Measurements from ENCODE around the gene SUCNR1. TPM values are rescaled to one million over a fixed set of nuclear protein-coding genes. Genes with fewer than 3 reads are reported as not detected.

Gene SUCNR1
- total RNA-seq, 1 experiment from 2014 or later = not detected

GRCh38 chr3:151894219-151894618, 20.8 kb downstream of the SUCNR1 start:
- Histone ChIP-seq H3K36me3 (ENCODE audit: control insufficient read depth, insufficient read depth, low read length) (no peaks in the 10 kb centered on the region), H3K27ac (ENCODE audit: low read length) (no peak overlapping the region), H3K4me3 (ENCODE audit: low read depth in 2 of 2, low read length in 2 of 2) (no peak overlapping the region), H3K4me1 (ENCODE audit: control insufficient read depth, insufficient read depth, low read length) (no peaks in the 10 kb centered on the region), H3K27me3 (ENCODE audit: control insufficient read depth, insufficient read depth, low read length) (no peaks in the 10 kb centered on the region), H3K9me3 (ENCODE audit: control insufficient read depth, insufficient read depth, low read depth, low read length) (no peaks in the 10 kb centered on the region)
- ATAC-seq (no peak), DNase-seq (ENCODE audit: low read depth, low spot score) (no peak)
- intact Hi-C loops (cut with micrococcal nuclease; ENCODE audit: unreplicated experiment) (no loop called here), in situ Hi-C loops (cut with HindIII; ENCODE audit: low pct_unique_long_range_greater_than_20kb, low sequenced_read_pairs) (no loop called here)
- CTCF ChIA-PET = no interaction called here
- no TSS peak for BruUV-seq (replicated peaks)
- TF ChIP-seq SIN3A (IDR thresholded peaks at IDR 0.05; ENCODE audit: borderline replicate concordance, insufficient read depth, low read depth, low read length) = no peak
- TF ChIP-seq TCF7L2 (IDR thresholded peaks at IDR 0.05; ENCODE audit: low read depth, low read length) = no peak
- TF ChIP-seq REST (IDR thresholded peaks at IDR 0.05; ENCODE audit: insufficient read depth in 1 of 2, low read depth in 2 of 2, low read length in 1 of 2) = no peak
- no peak for TF ChIP-seq POLR2AphosphoS5 (IDR thresholded peaks at IDR 0.05; ENCODE audit: low read depth, low read length)
- TF ChIP-seq CTCF (IDR thresholded peaks at IDR 0.05) = no peak
- POLR2A ChIA-PET = no interaction called here

- BruUV-seq (replicated peaks) = no TSS peak
- no peak overlapping the region for H3K4me3 ChIP-seq (ENCODE audit: low read depth in 2 of 2, low read length in 2 of 2)
- no peak for DNase-seq (ENCODE audit: low read depth, low spot score)
- ChIA-PET CTCF (no interaction called here), POLR2A (no interaction called here)
- H3K9me3 ChIP-seq (ENCODE audit: control insufficient read depth, insufficient read depth, low read depth, low read length) = no peaks in the 10 kb centered on the region
- no peak overlapping the region for H3K27ac ChIP-seq (ENCODE audit: low read length)
- H3K4me1 ChIP-seq (ENCODE audit: control insufficient read depth, insufficient read depth, low read length) = no peaks in the 10 kb centered on the region
- TF ChIP-seq SIN3A (IDR thresholded peaks at IDR 0.05; ENCODE audit: borderline replicate concordance, insufficient read depth, low read depth, low read length) (no peak), POLR2AphosphoS5 (IDR thresholded peaks at IDR 0.05; ENCODE audit: low read depth, low read length) (no peak), TCF7L2 (IDR thresholded peaks at IDR 0.05; ENCODE audit: low read depth, low read length) (no peak), CTCF (IDR thresholded peaks at IDR 0.05) (no peak), REST (IDR thresholded peaks at IDR 0.05; ENCODE audit: insufficient read depth in 1 of 2, low read depth in 2 of 2, low read length in 1 of 2) (no peak)
- no peaks in the 10 kb centered on the region for H3K36me3 ChIP-seq (ENCODE audit: control insufficient read depth, insufficient read depth, low read length)
- in situ Hi-C loops (cut with HindIII; ENCODE audit: low pct_unique_long_range_greater_than_20kb, low sequenced_read_pairs) (no loop called here), intact Hi-C loops (cut with micrococcal nuclease; ENCODE audit: unreplicated experiment) (no loop called here)
- ATAC-seq = no peak
- H3K27me3 ChIP-seq (ENCODE audit: control insufficient read depth, insufficient read depth, low read length) = no peaks in the 10 kb centered on the region
Observed at GRCh38 chr3:151895478-151896241, 22.2 kb downstream of the SUCNR1 start.
